T-cell (primary cell): ENCODE measurements around the gene KSR2. TPM values are rescaled to one million over a fixed set of nuclear protein-coding genes. Genes with fewer than 3 reads are reported as not detected.

Source experiments
- ATAC-seq, 4 experiments: fragments of 200-7000 bp in 3 of 4; fragments of 150-1000 bp in 1 of 4; cut with Tn5 transposase; replicated peaks in 1 of 4; 1 replicate in 3 of 4; 2 replicates in 1 of 4; pipeline ENCODE4 v1.10.0; 2021; ENCODE audit warnings: moderate library complexity in 3 of 4, mild to moderate bottlenecking in 2 of 4, moderate number of reproducible peaks in 1 of 4
- CTCF ChIA-PET, 2 donors: fragments of 300-600 bp; sonication (Branson Sonifier 250); formaldehyde crosslinking; loops; one replicate each; lab custom pipeline; 2022; ENCODE audit warnings: antibody characterized with exemption in 2 of 2; lab: Charles Lee
- POLR2A ChIA-PET, 2 donors: fragments of 300-600 bp; sonication (Branson Sonifier 250); formaldehyde crosslinking; loops; one replicate each; lab custom pipeline; 2022; ENCODE audit warnings: antibody characterized with exemption in 2 of 2; lab: Charles Lee
- DNase-seq, 35 experiments: peaks; one replicate each; pipeline versions ENCODE4 v3.0.0 to v3.0.0-alpha.2; 2013 to 2023
- H3K27ac ChIP-seq: one replicate; pipeline ENCODE4 v1.5.1; 2013; ENCODE audit warnings: low read length
- H3K27me3 ChIP-seq, 2 experiments: replicated peaks in 1 of 2; 1 replicate in 1 of 2; 2 replicates in 1 of 2; pipeline versions ENCODE4 v1.6.1 to v1.7.0; 2013; ENCODE audit warnings: low read length in 1 of 2, mixed read lengths in 1 of 2; ENCODE audit not compliant: control insufficient read depth in 2 of 2, insufficient read depth in 2 of 2; ENCODE audit errors: extremely low read depth in 1 of 2
- H3K36me3 ChIP-seq, 2 donors: 1 replicate in 1 of 2; 2 replicates in 1 of 2; pipeline versions ENCODE4 v1.6.1 to v1.7.0; 2013; ENCODE audit warnings: low read length in 1 of 2; ENCODE audit not compliant: control insufficient read depth in 2 of 2, insufficient read depth in 1 of 2; ENCODE audit errors: extremely low read depth in 1 of 2
- H3K4me1 ChIP-seq, 2 experiments: 1 replicate in 1 of 2; 2 replicates in 1 of 2; pipeline versions ENCODE4 v1.6.1 to v1.7.0; 2013; ENCODE audit warnings: low read length in 2 of 2, mixed read lengths in 1 of 2; ENCODE audit not compliant: insufficient read depth in 2 of 2, control insufficient read depth in 1 of 2; ENCODE audit errors: extremely low read depth in 1 of 2
- H3K4me3 ChIP-seq, 2 donors: 1 replicate in 1 of 2; 2 replicates in 1 of 2; pipeline versions ENCODE4 v1.5.1 to v1.7.0; 2013; ENCODE audit warnings: mild to moderate bottlenecking in 2 of 2, low read length in 1 of 2, moderate library complexity in 1 of 2; ENCODE audit not compliant: control insufficient read depth in 1 of 2; ENCODE audit errors: extremely low read depth in 1 of 2
- H3K9me3 ChIP-seq: 2 replicates; pipeline ENCODE4 v1.7.0; 2013
- H3K27ac Mint-ChIP-seq, 2 donors: one replicate each; pipeline ENCODE4 v1.8.0; 2020 to 2021; ENCODE audit warnings: mild to moderate bottlenecking in 2 of 2, mixed read lengths in 2 of 2
- H3K27me3 Mint-ChIP-seq, 2 donors: one replicate each; pipeline ENCODE4 v1.8.0; 2021 to 2022; ENCODE audit warnings: mixed read lengths in 2 of 2
- H3K36me3 Mint-ChIP-seq: one replicate; pipeline ENCODE4 v1.8.0; 2021; ENCODE audit warnings: mixed read lengths
- H3K4me1 Mint-ChIP-seq, 3 donors: one replicate each; pipeline ENCODE4 v1.8.0; 2020 to 2022; ENCODE audit warnings: mixed read lengths in 3 of 3, mild to moderate bottlenecking in 1 of 3
- H3K4me3 Mint-ChIP-seq, 3 donors: one replicate each; pipeline ENCODE4 v1.8.0; 2020 to 2022; ENCODE audit warnings: mild to moderate bottlenecking in 3 of 3, mixed read lengths in 3 of 3, moderate library complexity in 3 of 3
- H3K9me3 Mint-ChIP-seq, 3 donors: one replicate each; pipeline ENCODE4 v1.8.0; 2020 to 2022; ENCODE audit warnings: mixed read lengths in 3 of 3
- WGBS: methylation state at CpG from one replicate; pipeline ENCODE4 v1.1.5; 2013; ENCODE audit warnings: missing lambda C conversion rate; ENCODE audit not compliant: insufficient coverage; 5-methylcytosine and 5-hydroxymethylcytosine counted together
- total RNA-seq, 35 experiments: library from RNA in 6 of 35; stranded (reverse) in 6 of 35; fragments of 120-200 nt in 1 of 35; gene quantifications; one replicate each; pipeline versions ENCODE4 v1.2.1 to v1.2.4 and lab custom pipeline; 2013 to 2026

The KSR2 gene
- total RNA-seq, 5 donors from 2014 or later (not counting 1 experiment from before 2014, with no cell fraction given), result 0.03 to 0.10 (median 0.06) TPM

DNA sequence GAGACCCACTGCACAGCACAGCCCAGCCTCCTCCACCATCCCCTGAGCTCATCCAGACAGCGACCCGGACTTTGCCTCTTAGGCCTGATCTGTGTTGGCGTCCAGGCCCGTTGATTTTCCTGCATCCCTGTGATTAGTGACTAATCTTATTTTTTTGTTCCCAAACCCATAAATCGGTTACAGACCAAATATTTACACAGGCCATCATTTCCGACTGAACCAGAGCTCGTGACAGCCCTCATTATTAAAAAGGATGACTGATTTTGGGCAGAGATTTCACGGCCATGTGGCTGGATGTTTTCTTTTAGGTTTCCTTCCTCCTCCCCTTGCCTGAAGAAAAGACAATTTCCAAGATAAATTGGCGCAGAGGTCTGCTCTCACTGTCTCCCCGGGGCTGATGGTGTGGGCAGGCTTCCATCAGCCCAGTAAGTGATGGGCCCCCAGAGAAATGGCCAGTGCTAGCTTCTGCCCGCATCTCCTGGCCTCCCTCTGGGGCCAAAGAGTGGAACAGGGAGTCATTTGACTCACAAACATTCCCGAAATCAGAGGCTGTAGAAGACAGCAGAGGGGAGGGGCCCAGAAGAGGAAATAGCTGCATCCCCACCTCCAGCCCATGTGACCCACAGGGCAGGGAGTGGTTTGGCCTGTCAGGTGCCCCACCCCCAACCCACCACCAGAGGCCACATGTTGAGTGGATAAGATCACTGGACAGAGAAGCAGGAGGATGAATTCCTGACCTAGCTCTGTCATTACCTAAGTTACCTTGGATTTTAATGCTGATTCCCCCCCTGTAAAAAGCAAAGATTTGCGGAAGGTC is 283.5 kb downstream of the KSR2 start:
- peaks cover 0 to 12% of the 10 kb centered on the region in 2 experiments for H3K27me3 ChIP-seq
- H3K4me3 Mint-ChIP-seq, result no peak overlapping the region
- no peak overlapping the region for H3K27ac Mint-ChIP-seq
- no peaks in the 10 kb centered on the region for H3K4me1 Mint-ChIP-seq
- no peak overlapping the region for H3K4me3 ChIP-seq
- ATAC-seq, result no peak
- H3K4me1 ChIP-seq, result no peaks in the 10 kb centered on the region
- H3K27ac ChIP-seq, result no peak overlapping the region
- no peaks in the 10 kb centered on the region for H3K9me3 ChIP-seq
- no peak for DNase-seq
- no peaks in the 10 kb centered on the region for H3K36me3 Mint-ChIP-seq
- H3K36me3 ChIP-seq, result no peaks in the 10 kb centered on the region
- ChIA-PET CTCF (no interaction called here), POLR2A (interaction anchor here in 1 of 2 donors (0.6 kb wide), 1 partner anchor 908 kb away, joined by 4 read pairs; no protein-coding TSS in a partner anchor)
- H3K9me3 Mint-ChIP-seq, result peaks cover 0 to 11% (median 4%) of the 10 kb centered on the region in 3 donors
- 81% methylated on average over 4 of the region's 13 CpGs for WGBS
- H3K27me3 Mint-ChIP-seq, result peaks cover 7 to 12% of the 10 kb centered on the region in 2 donors

DNA sequence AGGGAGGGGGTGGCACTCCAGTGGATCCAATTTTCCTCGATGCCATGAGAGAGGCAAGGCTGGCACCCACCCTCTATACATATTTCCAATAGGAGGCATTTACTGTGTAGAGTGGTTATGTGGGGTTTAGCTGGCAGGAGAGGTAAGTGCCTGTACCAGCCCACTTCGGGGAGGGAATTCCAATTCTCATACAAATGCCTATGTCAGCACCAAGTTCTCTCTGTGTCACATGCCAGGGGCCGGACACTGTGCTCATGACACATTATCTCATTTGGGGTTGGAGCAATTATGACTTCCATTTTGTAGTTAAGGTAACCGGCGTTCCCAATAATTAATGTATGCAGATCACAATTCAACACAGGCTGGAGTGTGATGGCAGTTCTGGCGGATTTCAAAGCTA is 284.3 kb downstream of the KSR2 start:
- DNase-seq (no peak), ATAC-seq (no peak)
- H3K36me3 Mint-ChIP-seq, result no peaks in the 10 kb centered on the region
- H3K9me3 Mint-ChIP-seq, result peaks cover 0 to 7% (median 1%) of the 10 kb centered on the region in 3 donors
- no peaks in the 10 kb centered on the region for H3K9me3 ChIP-seq
- no peak overlapping the region for H3K4me3 Mint-ChIP-seq
- no peaks in the 10 kb centered on the region for H3K4me1 Mint-ChIP-seq
- WGBS, result 100% methylated on average over 2 of the region's 6 CpGs
- no peak overlapping the region for H3K27ac ChIP-seq
- POLR2A ChIA-PET, result no interaction called here
- no peak overlapping the region for H3K27ac Mint-ChIP-seq
- H3K27me3 Mint-ChIP-seq, result peaks cover 7 to 12% of the 10 kb centered on the region in 2 donors
- peaks cover 0 to 12% of the 10 kb centered on the region in 2 experiments for H3K27me3 ChIP-seq
- H3K4me3 ChIP-seq, result no peak overlapping the region
- no peaks in the 10 kb centered on the region for H3K36me3 ChIP-seq
- no peaks in the 10 kb centered on the region for H3K4me1 ChIP-seq
- CTCF ChIA-PET, result no interaction called here

- no peaks in the 10 kb centered on the region for H3K36me3 Mint-ChIP-seq
- no peaks in the 10 kb centered on the region for H3K36me3 ChIP-seq
- no peak overlapping the region for H3K27ac Mint-ChIP-seq
- peaks cover 0 to 7% (median 1%) of the 10 kb centered on the region in 3 donors for H3K9me3 Mint-ChIP-seq
- H3K4me3 Mint-ChIP-seq, result no peak overlapping the region
- peaks cover 0 to 4% of the 10 kb centered on the region in 2 experiments for H3K27me3 ChIP-seq
- ATAC-seq, result no peak
- no peaks in the 10 kb centered on the region for H3K9me3 ChIP-seq
- H3K4me1 Mint-ChIP-seq, result no peaks in the 10 kb centered on the region
- H3K4me1 ChIP-seq, result no peaks in the 10 kb centered on the region
- ChIA-PET CTCF (no interaction called here), POLR2A (no interaction called here)
- 40% methylated on average over 1 of the region's 3 CpGs for WGBS
- no peak overlapping the region for H3K27ac ChIP-seq
- peaks cover 5 to 9% of the 10 kb centered on the region in 2 donors for H3K27me3 Mint-ChIP-seq
- DNase-seq, result no peak
- no peak overlapping the region for H3K4me3 ChIP-seq
These were observed 288.5 kb downstream of the KSR2 start for GRCh38 chr12:117680312-117680711.

GRCh38 chr12:117679776-117680175 is 289.0 kb downstream of the KSR2 start:
- no peaks in the 10 kb centered on the region for H3K9me3 ChIP-seq
- Mint-ChIP-seq H3K36me3 (no peaks in the 10 kb centered on the region), H3K27me3 (peaks cover 5 to 6% of the 10 kb centered on the region in 2 donors), H3K4me3 (no peak overlapping the region), H3K27ac (no peak overlapping the region), H3K4me1 (no peaks in the 10 kb centered on the region), H3K9me3 (peaks cover 0 to 11% (median 1%) of the 10 kb centered on the region in 3 donors)
- H3K36me3 ChIP-seq, result no peaks in the 10 kb centered on the region
- ChIA-PET CTCF (interaction anchor here in 1 of 2 donors (0.6 kb wide), 1 partner anchor 1894 kb away, joined by 6 read pairs; no protein-coding TSS in a partner anchor), POLR2A (no interaction called here)
- ATAC-seq (no peak), DNase-seq (no peak)
- no peak overlapping the region for H3K4me3 ChIP-seq
- H3K27ac ChIP-seq, result no peak overlapping the region
- H3K4me1 ChIP-seq, result no peaks in the 10 kb centered on the region
- peaks cover 0 to 2% of the 10 kb centered on the region in 2 experiments for H3K27me3 ChIP-seq

GRCh38 chr12:117674763-117675162 is 294.0 kb downstream of the KSR2 start:
- no peaks in the 10 kb centered on the region for H3K36me3 Mint-ChIP-seq
- no peaks in the 10 kb centered on the region for H3K4me1 ChIP-seq
- H3K4me3 ChIP-seq, result no peak overlapping the region
- WGBS, result 40% methylated on average over 1 of the region's 1 CpG
- H3K36me3 ChIP-seq, result no peaks in the 10 kb centered on the region
- ATAC-seq, result no peak
- no peaks in the 10 kb centered on the region for H3K9me3 ChIP-seq
- H3K27me3 Mint-ChIP-seq, result peaks cover 0 to 2% of the 10 kb centered on the region in 2 donors
- H3K27ac ChIP-seq, result no peak overlapping the region
- no peaks in the 10 kb centered on the region for H3K27me3 ChIP-seq
- DNase-seq, result no peak
- no peaks in the 10 kb centered on the region for H3K4me1 Mint-ChIP-seq
- peaks cover 0 to 17% (median 0%) of the 10 kb centered on the region in 3 donors for H3K9me3 Mint-ChIP-seq
- H3K4me3 Mint-ChIP-seq, result no peak overlapping the region
- CTCF ChIA-PET, result no interaction called here
- no peak overlapping the region for H3K27ac Mint-ChIP-seq
- POLR2A ChIA-PET, result no interaction called here

DNA sequence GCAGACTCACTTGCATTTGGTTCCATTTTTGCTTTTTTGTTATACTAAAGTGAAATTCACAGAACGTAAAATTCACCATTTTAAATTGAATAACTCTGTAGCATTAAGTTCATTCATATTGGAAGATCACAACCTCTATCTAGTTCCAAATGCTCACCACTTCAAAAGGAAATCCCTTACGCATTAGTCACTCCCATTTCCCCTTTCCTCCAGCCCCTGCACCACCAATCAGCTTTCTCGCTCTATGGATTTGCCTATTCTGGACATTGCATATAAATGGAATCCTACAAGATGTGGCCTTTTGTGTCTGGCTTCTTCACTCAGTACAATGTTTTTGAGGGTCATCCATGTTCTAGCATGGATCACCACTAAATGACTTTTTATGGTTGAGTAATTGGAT is 294.5 kb downstream of the KSR2 start:
- H3K27ac ChIP-seq, result no peak overlapping the region
- peaks cover 0 to 2% of the 10 kb centered on the region in 2 donors for H3K27me3 Mint-ChIP-seq
- H3K4me1 ChIP-seq, result no peaks in the 10 kb centered on the region
- no peak overlapping the region for H3K4me3 ChIP-seq
- H3K9me3 ChIP-seq, result no peaks in the 10 kb centered on the region
- no peaks in the 10 kb centered on the region for H3K27me3 ChIP-seq
- DNase-seq (no peak), ATAC-seq (no peak)
- ChIA-PET CTCF (no interaction called here), POLR2A (no interaction called here)
- H3K4me1 Mint-ChIP-seq, result no peaks in the 10 kb centered on the region
- no peaks in the 10 kb centered on the region for H3K36me3 Mint-ChIP-seq
- WGBS, result no CpG with 5 or more reads among the region's 3 CpGs
- peaks cover 0 to 17% (median 0%) of the 10 kb centered on the region in 3 donors for H3K9me3 Mint-ChIP-seq
- H3K4me3 Mint-ChIP-seq, result no peak overlapping the region
- H3K36me3 ChIP-seq, result no peaks in the 10 kb centered on the region
- no peak overlapping the region for H3K27ac Mint-ChIP-seq
